Large intestine (tissue), 3 donors: ENCODE results near the gene LHPP. TPM values are rescaled to one million over a fixed set of nuclear protein-coding genes. Genes with fewer than 3 reads are reported as not detected.
A peak's percentile ranks its signal among the peaks of the same experiment; 100 is the strongest.

Experiments used
- DNase-seq, 2 donors: peaks; one replicate each; pipeline versions ENCODE4 v3.0.0 to v3.0.0-alpha.2; 2013
- H3K27ac ChIP-seq: one replicate; pipeline ENCODE4 v1.5.1; 2013; ENCODE audit warnings: low read length
- H3K27me3 ChIP-seq: 2 replicates; pipeline ENCODE4 v1.6.1; 2013; ENCODE audit warnings: low read length; ENCODE audit not compliant: control insufficient read depth, insufficient read depth
- H3K36me3 ChIP-seq: 2 replicates; pipeline ENCODE4 v1.6.1; 2013; ENCODE audit warnings: low read length; ENCODE audit not compliant: control insufficient read depth, insufficient read depth
- H3K4me1 ChIP-seq: one replicate; pipeline ENCODE4 v1.6.1; 2013; ENCODE audit warnings: low read length; ENCODE audit not compliant: control insufficient read depth, insufficient read depth
- H3K4me3 ChIP-seq: one replicate; pipeline ENCODE4 v1.5.1; 2013; ENCODE audit warnings: low read length
- H3K9me3 ChIP-seq: one replicate; pipeline ENCODE4 v1.6.1; 2013; ENCODE audit warnings: mild to moderate bottlenecking, low read depth, low read length, moderate library complexity; ENCODE audit not compliant: control insufficient read depth
- WGBS: methylation state at CpG from one replicate; pipeline ENCODE4 v1.1.5; 2013; ENCODE audit warnings: low lambda C conversion rate; ENCODE audit not compliant: insufficient coverage; 5-methylcytosine and 5-hydroxymethylcytosine counted together
- polyA plus RNA-seq: library from polyadenylated mRNA; unstranded; fragments of 120-200 nt; gene quantifications from one replicate; pipeline ENCODE4 v1.2.1, GENCODE V29; 2013

The LHPP gene
- polyA plus RNA-seq, 1 donor, result 40.7 TPM

GRCh38 chr10:124518366-124518765, 56.7 kb downstream of the LHPP start:
- no peak for DNase-seq
- Histone ChIP-seq H3K27me3 (no peaks in the 10 kb centered on the region), H3K27ac (no peak overlapping the region), H3K9me3 (no peaks in the 10 kb centered on the region), H3K4me1 (peaks cover 13% of the 10 kb centered on the region), H3K36me3 (peaks cover 17% of the 10 kb centered on the region), H3K4me3 (no peak overlapping the region)
- no CpG with 5 or more reads among the region's 15 CpGs for WGBS

- no peak for DNase-seq
- Histone ChIP-seq H3K27ac (no peak overlapping the region), H3K9me3 (no peaks in the 10 kb centered on the region), H3K27me3 (no peaks in the 10 kb centered on the region), H3K4me3 (no peak overlapping the region), H3K4me1 (peaks cover 20% of the 10 kb centered on the region), H3K36me3 (peaks cover 17% of the 10 kb centered on the region)
- WGBS, result 100% methylated on average over 2 of the region's 20 CpGs
Measured at GRCh38 chr10:124520558-124521428, 59.2 kb downstream of the LHPP start.

GRCh38 chr10:124521429-124521871, 59.8 kb downstream of the LHPP start:
- no peak for DNase-seq
- Histone ChIP-seq H3K27ac (no peak overlapping the region), H3K27me3 (no peaks in the 10 kb centered on the region), H3K4me3 (no peak overlapping the region), H3K36me3 (peaks cover 17% of the 10 kb centered on the region), H3K4me1 (peaks cover 20% of the 10 kb centered on the region), H3K9me3 (no peaks in the 10 kb centered on the region)
- WGBS, result no CpG with 5 or more reads among the region's 13 CpGs

GRCh38 chr10:124522131-124522932, 60.7 kb downstream of the LHPP start:
- Histone ChIP-seq H3K4me1 (peaks cover 20% of the 10 kb centered on the region), H3K9me3 (no peaks in the 10 kb centered on the region), H3K27me3 (no peaks in the 10 kb centered on the region), H3K27ac (no peak overlapping the region), H3K36me3 (peaks cover 14% of the 10 kb centered on the region), H3K4me3 (no peak overlapping the region)
- no CpG with 5 or more reads among the region's 13 CpGs for WGBS
- no peak for DNase-seq

- Histone ChIP-seq H3K27me3 (no peaks in the 10 kb centered on the region), H3K36me3 (peaks cover 8% of the 10 kb centered on the region), H3K4me3 (peak overlapping the region; percentile 21), H3K4me1 (peaks cover 20% of the 10 kb centered on the region), H3K9me3 (no peaks in the 10 kb centered on the region), H3K27ac (peak overlapping the region; percentile 39)
- WGBS, result no CpG with 5 or more reads among the region's 31 CpGs
- peak; percentile 40 to 67 for DNase-seq
Measured at GRCh38 chr10:124522933-124523871, 61.6 kb downstream of the LHPP start.

- H3K4me3 ChIP-seq, result no peak overlapping the region
- WGBS, result 88% methylated on average over 1 of the region's 5 CpGs
- H3K27ac ChIP-seq, result no peak overlapping the region
Measured at GRCh38 chr10:124523901-124524300, 62.3 kb downstream of the LHPP start.

GRCh38 chr10:124524991-124525653, 63.5 kb downstream of the LHPP start:
- Histone ChIP-seq H3K9me3 (no peaks in the 10 kb centered on the region), H3K27ac (no peak overlapping the region)
- WGBS, result no CpG with 5 or more reads among the region's 23 CpGs

More at GRCh38 chr10:124523901-124524300, 62.3 kb downstream of the LHPP start:
- peaks cover 3% of the 10 kb centered on the region for H3K36me3 ChIP-seq
- no peak for DNase-seq
- H3K9me3 ChIP-seq, result no peaks in the 10 kb centered on the region
- H3K4me1 ChIP-seq, result peaks cover 20% of the 10 kb centered on the region
- no peaks in the 10 kb centered on the region for H3K27me3 ChIP-seq

GRCh38 chr10:124525751-124526600, 64.4 kb downstream of the LHPP start:
- Histone ChIP-seq H3K27ac (no peak overlapping the region), H3K27me3 (no peaks in the 10 kb centered on the region), H3K9me3 (no peaks in the 10 kb centered on the region), H3K4me3 (no peak overlapping the region), H3K4me1 (peaks cover 26% of the 10 kb centered on the region), H3K36me3 (no peaks in the 10 kb centered on the region)
- WGBS, result 80% methylated on average over 1 of the region's 20 CpGs
- no peak for DNase-seq

More at GRCh38 chr10:124524991-124525653, 63.5 kb downstream of the LHPP start:
- no peak for DNase-seq
- Histone ChIP-seq H3K4me1 (peaks cover 20% of the 10 kb centered on the region), H3K27me3 (no peaks in the 10 kb centered on the region), H3K4me3 (no peak overlapping the region), H3K36me3 (peaks cover 3% of the 10 kb centered on the region)
